ENCODE results near the gene GRIK4. TPM values are rescaled to one million over a fixed set of nuclear protein-coding genes. Genes with fewer than 3 reads are reported as not detected.

The GRIK4 gene
- total and polyA plus RNA-seq, 4 donors: 0.05 to 0.25 (median 0.06) TPM; not detected in 1

GRCh38 chr11:120613264-120614226 lies 102.0 kb downstream of the GRIK4 start:
- TF ChIP-seq SP1 (IDR thresholded peaks at IDR 0.05): no peak
- TF ChIP-seq CTCF (IDR thresholded peaks at IDR 0.05; ENCODE audit: low read depth, low read length, missing input control): no peak
- TF ChIP-seq, protein P1, sequence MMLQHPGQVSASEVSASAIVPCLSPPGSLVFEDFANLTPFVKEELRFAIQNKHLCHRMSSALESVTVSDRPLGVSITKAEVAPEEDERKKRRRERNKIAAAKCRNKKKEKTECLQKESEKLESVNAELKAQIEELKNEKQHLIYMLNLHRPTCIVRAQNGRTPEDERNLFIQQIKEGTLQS (IDR thresholded peaks at IDR 0.05): no peak
- TF ChIP-seq GABPA (IDR thresholded peaks at IDR 0.05 in 1 of 2, conservative IDR thresholded peaks at IDR 0.05 in 1 of 2): no peak
- Histone ChIP-seq H3K36me3 (ENCODE audit: control insufficient read depth in 4 of 4, insufficient read depth in 3 of 4, low read depth in 1 of 4, low read length in 3 of 4) (no peaks in the 10 kb centered on the region), H3K27ac (ENCODE audit: low read depth in 1 of 2, low read length in 2 of 2) (no peak overlapping the region), H3K27me3 (ENCODE audit: control insufficient read depth in 4 of 4, insufficient read depth in 4 of 4, low read length in 3 of 4) (peaks cover 0 to 12% (median 6%) of the 10 kb centered on the region in 4 donors), H3K4me1 (ENCODE audit: control insufficient read depth in 4 of 4, insufficient read depth in 4 of 4, low read length in 3 of 4) (peaks cover 1 to 6% (median 4%) of the 10 kb centered on the region in 4 donors), H3K9me3 (ENCODE audit: control insufficient read depth in 4 of 4, low read length in 3 of 4) (peaks cover 0 to 5% (median 2%) of the 10 kb centered on the region in 4 donors), H3K9ac (ENCODE audit: low read depth in 1 of 2, low read length in 2 of 2) (no peak overlapping the region), H3K4me3 (ENCODE audit: low read depth in 1 of 3, low read length in 3 of 3) (no peak overlapping the region)
- WGBS: 66% methylated on average over 6 of the region's 6 CpGs
- DNase-seq (ENCODE audit: low spot score): no peak

- no peak overlapping the region for H3K4me3 ChIP-seq (ENCODE audit: low read depth in 1 of 3, low read length in 3 of 3)
- H3K4me1 ChIP-seq (ENCODE audit: control insufficient read depth in 4 of 4, insufficient read depth in 4 of 4, low read length in 3 of 4): no peaks in the 10 kb centered on the region
- 88% methylated on average over 2 of the region's 2 CpGs for WGBS
- peaks cover 0 to 10% (median 5%) of the 10 kb centered on the region in 4 donors for H3K27me3 ChIP-seq (ENCODE audit: control insufficient read depth in 4 of 4, insufficient read depth in 4 of 4, low read length in 3 of 4)
- peaks cover 0 to 6% (median 4%) of the 10 kb centered on the region in 4 donors for H3K9me3 ChIP-seq (ENCODE audit: control insufficient read depth in 4 of 4, low read length in 3 of 4)
- no peak for DNase-seq (ENCODE audit: low spot score)
- no peak overlapping the region for H3K27ac ChIP-seq (ENCODE audit: low read depth in 1 of 2, low read length in 2 of 2)
- no peaks in the 10 kb centered on the region for H3K36me3 ChIP-seq (ENCODE audit: control insufficient read depth in 4 of 4, insufficient read depth in 3 of 4, low read depth in 1 of 4, low read length in 3 of 4)
- TF ChIP-seq EGR1 (IDR thresholded peaks at IDR 0.05; ENCODE audit: low read depth in 2 of 2): no peak
- TF ChIP-seq, protein P1 (IDR thresholded peaks at IDR 0.05): no peak
- no peak for TF ChIP-seq YY1 (IDR thresholded peaks at IDR 0.05)
- no peak for TF ChIP-seq RAD21 (IDR thresholded peaks at IDR 0.05)
- TF ChIP-seq GABPA (IDR thresholded peaks at IDR 0.05 in 1 of 2, conservative IDR thresholded peaks at IDR 0.05 in 1 of 2): no peak
- TF ChIP-seq RXRA (IDR thresholded peaks at IDR 0.05): no peak
- no peak for TF ChIP-seq HNF4A (conservative IDR thresholded peaks at IDR 0.05)
- TF ChIP-seq FOXA1 (IDR thresholded peaks at IDR 0.05): no peak
- no peak for TF ChIP-seq HNF4G (IDR thresholded peaks at IDR 0.05)
- TF ChIP-seq FOXA2 (IDR thresholded peaks at IDR 0.05): no peak
- TF ChIP-seq NR2F2 (IDR thresholded peaks at IDR 0.05): no peak
- TF ChIP-seq SP1 (IDR thresholded peaks at IDR 0.05): no peak
- TF ChIP-seq, protein P2, sequence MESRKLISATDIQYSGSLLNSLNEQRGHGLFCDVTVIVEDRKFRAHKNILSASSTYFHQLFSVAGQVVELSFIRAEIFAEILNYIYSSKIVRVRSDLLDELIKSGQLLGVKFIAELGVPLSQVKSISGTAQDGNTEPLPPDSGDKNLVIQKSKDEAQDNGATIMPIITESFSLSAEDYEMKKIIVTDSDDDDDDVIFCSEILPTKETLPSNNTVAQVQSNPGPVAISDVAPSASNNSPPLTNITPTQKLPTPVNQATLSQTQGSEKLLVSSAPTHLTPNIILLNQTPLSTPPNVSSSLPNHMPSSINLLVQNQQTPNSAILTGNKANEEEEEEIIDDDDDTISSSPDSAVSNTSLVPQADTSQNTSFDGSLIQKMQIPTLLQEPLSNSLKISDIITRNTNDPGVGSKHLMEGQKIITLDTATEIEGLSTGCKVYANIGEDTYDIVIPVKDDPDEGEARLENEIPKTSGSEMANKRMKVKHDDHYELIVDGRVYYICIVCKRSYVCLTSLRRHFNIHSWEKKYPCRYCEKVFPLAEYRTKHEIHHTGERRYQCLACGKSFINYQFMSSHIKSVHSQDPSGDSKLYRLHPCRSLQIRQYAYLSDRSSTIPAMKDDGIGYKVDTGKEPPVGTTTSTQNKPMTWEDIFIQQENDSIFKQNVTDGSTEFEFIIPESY (IDR thresholded peaks at IDR 0.05): no peak
- TF ChIP-seq, protein P3, sequence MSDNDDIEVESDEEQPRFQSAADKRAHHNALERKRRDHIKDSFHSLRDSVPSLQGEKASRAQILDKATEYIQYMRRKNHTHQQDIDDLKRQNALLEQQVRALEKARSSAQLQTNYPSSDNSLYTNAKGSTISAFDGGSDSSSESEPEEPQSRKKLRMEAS (IDR thresholded peaks at IDR 0.05): no peak
- TF ChIP-seq JUND (IDR thresholded peaks at IDR 0.05): no peak
- no peak for TF ChIP-seq TAF1 (conservative IDR thresholded peaks at IDR 0.05)
- H3K9ac ChIP-seq (ENCODE audit: low read depth in 1 of 2, low read length in 2 of 2): no peak overlapping the region
These were observed 103.8 kb downstream of the GRIK4 start for GRCh38 chr11:120615391-120615790.

Measured in liver (tissue), 9 donors.